IMR-90 (cell line): ENCODE results near the gene ALDOA. TPM values are rescaled to one million over a fixed set of nuclear protein-coding genes. Genes with fewer than 3 reads are reported as not detected.

Experiments
- ATAC-seq: fragments of 200-7000 bp; cut with Tn5 transposase; 2 replicates; pipeline ENCODE4 v1.9.1; 2020; ENCODE audit warnings: low read depth, mild to moderate bottlenecking, moderate library complexity
- BruUV-seq: library from RNA; stranded (reverse); fragments of 400-500 nt; replicated peaks from 2 replicates; lab custom pipeline; 2021; lab: Mats Ljungman, UMichigan
- CTCF ChIA-PET: fragments of 300-600 bp; formaldehyde crosslinking; extraction: SDS; loops from one replicate; lab custom pipeline; 2021; ENCODE audit warnings: antibody characterized with exemption; lab: Yijun Ruan, JAX
- POLR2A ChIA-PET: fragments of 300-600 bp; sonication (Branson Sonifier 250); formaldehyde crosslinking; loops from one replicate; lab custom pipeline; 2022; ENCODE audit warnings: antibody characterized with exemption; ENCODE audit not compliant: unreplicated experiment; lab: Charles Lee
- DNase-seq: peaks from one replicate; pipeline ENCODE4 v3.0.0; 2013
- H2AFZ ChIP-seq: replicated peaks from 2 replicates; pipeline ENCODE3; 2013; ENCODE audit warnings: low read length, mild to moderate bottlenecking; ENCODE audit not compliant: poor library complexity
- H2AK5ac ChIP-seq: 2 replicates; pipeline ENCODE4 v1.6.1; 2013; ENCODE audit warnings: low read depth, low read length, inconsistent platforms
- H2AK9ac ChIP-seq: replicated peaks from 2 replicates; pipeline ENCODE3; 2013; ENCODE audit warnings: mild to moderate bottlenecking, low read depth, low read length, moderate library complexity; ENCODE audit not compliant: poor library complexity
- H2BK120ac ChIP-seq: 2 replicates; pipeline ENCODE4 v1.6.1; 2013; ENCODE audit warnings: low read depth, low read length, inconsistent platforms
- H2BK15ac ChIP-seq: 3 replicates; pipeline ENCODE4 v1.6.1; 2013; ENCODE audit warnings: low read depth, low read length, inconsistent platforms
- H2BK20ac ChIP-seq: 2 replicates; pipeline ENCODE4 v1.6.1; 2013; ENCODE audit warnings: low read depth, mild to moderate bottlenecking, inconsistent platforms, low read length, moderate library complexity
- H2BK5ac ChIP-seq: 2 replicates; pipeline ENCODE4 v1.6.1; 2013; ENCODE audit warnings: mild to moderate bottlenecking, low read depth, low read length, inconsistent platforms; ENCODE audit not compliant: poor library complexity, severe bottlenecking
- H3K14ac ChIP-seq: replicated peaks from 2 replicates; pipeline ENCODE4 v1.6.1; 2013; ENCODE audit warnings: low read depth, low read length, inconsistent platforms
- H3K18ac ChIP-seq: 2 replicates; pipeline ENCODE4 v1.6.1; 2013; ENCODE audit warnings: low read depth, low read length, control low read depth
- H3K23ac ChIP-seq: 2 replicates; pipeline ENCODE4 v1.6.1; 2013; ENCODE audit warnings: low read depth, low read length, inconsistent platforms
- H3K27ac ChIP-seq: 2 replicates; pipeline ENCODE4 v1.5.1; 2013; ENCODE audit warnings: mild to moderate bottlenecking, control low read depth, low read length; ENCODE audit not compliant: insufficient read depth
- H3K27me3 ChIP-seq: 2 replicates; pipeline ENCODE4 v1.6.1; 2013; ENCODE audit warnings: low read length; ENCODE audit not compliant: control insufficient read depth, insufficient read depth
- H3K36me3 ChIP-seq: 2 replicates; pipeline ENCODE4 v1.6.1; 2013; ENCODE audit warnings: low read length, mixed read lengths; ENCODE audit not compliant: control insufficient read depth, insufficient read depth
- H3K4ac ChIP-seq: 2 replicates; pipeline ENCODE4 v1.6.1; 2013; ENCODE audit warnings: low read depth, low read length, inconsistent platforms
- H3K4me1 ChIP-seq: 2 replicates; pipeline ENCODE4 v1.6.1; 2013; ENCODE audit warnings: low read length, mixed read lengths; ENCODE audit not compliant: control insufficient read depth, insufficient read depth
- H3K4me2 ChIP-seq: 2 replicates; pipeline ENCODE4 v1.6.1; 2013; ENCODE audit warnings: low read depth, mild to moderate bottlenecking, control low read depth, low read length, moderate library complexity
- H3K4me3 ChIP-seq: 2 replicates; pipeline ENCODE4 v1.5.1; 2013; ENCODE audit warnings: low read depth, mild to moderate bottlenecking, control low read depth, low read length, moderate library complexity; ENCODE audit not compliant: insufficient read depth
- H3K56ac ChIP-seq: 2 replicates; pipeline ENCODE4 v1.6.1; 2013; ENCODE audit warnings: low read length, inconsistent platforms; ENCODE audit not compliant: insufficient read depth; ENCODE audit errors: extremely low read depth
- H3K79me1 ChIP-seq, 2 experiments: 2 replicates each; pipeline ENCODE4 v1.6.1; 2013; ENCODE audit warnings: low read length in 2 of 2, inconsistent platforms in 1 of 2, low read depth in 1 of 2
- H3K9ac ChIP-seq: 2 replicates; pipeline ENCODE4 v1.6.1; 2013; ENCODE audit warnings: low read depth, low read length, control low read depth
- H3K9me1 ChIP-seq: 2 replicates; pipeline ENCODE4 v1.6.1; 2013; ENCODE audit warnings: low read length, inconsistent platforms; ENCODE audit not compliant: insufficient read depth
- H3K9me3 ChIP-seq: 2 replicates; pipeline ENCODE4 v1.6.1; 2013; ENCODE audit warnings: low read length; ENCODE audit not compliant: control insufficient read depth, insufficient read depth
- H4K20me1 ChIP-seq: 2 replicates; pipeline ENCODE4 v1.6.1; 2013; ENCODE audit warnings: low read length, inconsistent platforms; ENCODE audit not compliant: insufficient read depth
- H4K5ac ChIP-seq: 2 replicates; pipeline ENCODE4 v1.6.1; 2013; ENCODE audit warnings: mild to moderate bottlenecking, low read depth, low read length, control low read depth
- H4K8ac ChIP-seq, 2 experiments: 2 replicates each; pipeline ENCODE4 v1.6.1; 2013; ENCODE audit warnings: low read depth in 2 of 2, low read length in 2 of 2, control low read depth in 1 of 2, inconsistent platforms in 1 of 2
- H4K91ac ChIP-seq: 2 replicates; pipeline ENCODE4 v1.6.1; 2013; ENCODE audit warnings: low read depth, low read length, inconsistent platforms; ENCODE audit not compliant: insufficient read depth
- CHD1 ChIP-seq: IDR thresholded peaks from 2 replicates; pipeline ENCODE4 v1.6.1; 2012; ENCODE audit warnings: low read depth, low read length, improper control_type of control experiment
- CTCF ChIP-seq: conservative IDR thresholded peaks from 2 replicates; pipeline ENCODE4 v1.5.1; 2012; ENCODE audit warnings: mild to moderate bottlenecking, low read depth, low read length, improper control_type of control experiment
- FOS ChIP-seq: fragments of 150-350 bp; IDR thresholded peaks from 2 replicates; pipeline ENCODE4 v1.6.1; 2016; ENCODE audit warnings: low read depth, low read length
- MAFK ChIP-seq: IDR thresholded peaks from 2 replicates; pipeline ENCODE4 v1.6.1; 2012; ENCODE audit warnings: low read depth, low read length, improper control_type of control experiment
- POLR2A ChIP-seq: IDR thresholded peaks from 2 replicates; pipeline ENCODE4 v1.6.1; 2012; ENCODE audit warnings: mild to moderate bottlenecking, low read depth, low read length
- SMC3 ChIP-seq: fragments of 150-350 bp; IDR thresholded peaks from 2 replicates; pipeline ENCODE4 v1.6.1; 2016; ENCODE audit warnings: low read depth, mild to moderate bottlenecking, antibody characterized with exemption, low read length, moderate library complexity
- USF2 ChIP-seq: fragments of 150-350 bp; IDR thresholded peaks from 2 replicates; pipeline ENCODE4 v1.6.1; 2017; ENCODE audit warnings: mild to moderate bottlenecking, antibody characterized with exemption, low read length, low read depth
- WGBS, 2 experiments: methylation state at CpG; one replicate each; pipeline versions ENCODE4 v1.1.5 to v1.1.7; 2013; ENCODE audit warnings: missing lambda C conversion rate in 2 of 2; ENCODE audit not compliant: insufficient read length in 1 of 2; ENCODE audit errors: extremely low coverage in 2 of 2; 5-methylcytosine and 5-hydroxymethylcytosine counted together
- dilution Hi-C: fragments of 300-500 bp; cut with HindIII; formaldehyde crosslinking; loops from one replicate; pipeline ENCODE4 v1.14.3; 2018; ENCODE audit warnings: low sequenced_read_pairs; ENCODE audit not compliant: unreplicated experiment
- in situ Hi-C: fragments of 300-500 bp; cut with MboI; formaldehyde crosslinking; loops from 3 replicates; pipeline ENCODE4 v1.14.3; 2019; ENCODE audit warnings: low sequenced_read_pairs, inconsistent platforms, mixed read lengths
- intact Hi-C: fragments of 100-400 bp; cut with micrococcal nuclease; formaldehyde crosslinking; loops from 2 replicates; pipeline ENCODE4 v1.10.0; 2022
- polyA plus RNA-seq, 3 experiments: library from polyadenylated mRNA; depleted of rRNA; stranded (reverse); fragments of >200 nt; gene quantifications; 2 replicates each; pipeline ENCODE4 v1.2.3, GENCODE V29; 2012; ENCODE audit warnings: low replicate concordance in 1 of 3
- total RNA-seq: library from RNA; depleted of rRNA; stranded (reverse); fragments of >200 nt; gene quantifications from 2 replicates; pipeline ENCODE4 v1.2.3, GENCODE V29; 2012

The ALDOA gene
- total and polyA plus RNA-seq, 2 of the 4 experiments (the other 2 are of a cell fraction), result 1,697 to 1,990 TPM

- POLR2A ChIA-PET, result interaction anchor here (0.7 to 0.8 kb wide), 2 partner anchors 13 to 23 kb away, joined by 3 to 7 read pairs; no protein-coding TSS in a partner anchor
Measured at GRCh38 chr16:30079480-30079879, 13.9 kb downstream of the ALDOA start.

More at GRCh38 chr16:30079480-30079879, 13.9 kb downstream of the ALDOA start:
- CTCF ChIA-PET, result no interaction called here
- Histone ChIP-seq H4K8ac (no peak overlapping the region), H3K27ac (no peak overlapping the region), H3K9me1 (no peaks in the 10 kb centered on the region), H2BK15ac (no peak overlapping the region), H2AFZ (no peak overlapping the region), H3K4me3 (no peak overlapping the region), H3K9me3 (no peaks in the 10 kb centered on the region), H4K5ac (no peak overlapping the region), H3K14ac (no peak overlapping the region), H2AK9ac (no peak overlapping the region), H3K23ac (no peak overlapping the region), H3K18ac (no peak overlapping the region), H3K4me2 (no peak overlapping the region), H4K20me1 (peaks cover 48% of the 10 kb centered on the region), H3K4me1 (peaks cover 11% of the 10 kb centered on the region), H3K4ac (no peak overlapping the region), H2BK5ac (no peak overlapping the region), H2AK5ac (no peak overlapping the region), H3K79me1 (peaks cover 34 to 64% of the 10 kb centered on the region in 2 experiments), H3K36me3 (peaks cover 59% of the 10 kb centered on the region), H2BK120ac (no peak overlapping the region), H3K56ac (no peak overlapping the region), H4K91ac (no peak overlapping the region), H2BK20ac (no peak overlapping the region), H3K27me3 (no peaks in the 10 kb centered on the region), H3K9ac (no peak overlapping the region)
- DNase-seq (no peak), ATAC-seq (no peak)
- TF ChIP-seq USF2 (no peak), SMC3 (no peak), POLR2A (no peak), CTCF (no peak), MAFK (no peak), CHD1 (no peak), FOS (no peak)
- intact Hi-C loops, result no loop called here
- 80% methylated on average over 1 of the region's 7 CpGs; no CpG with 5 or more reads in 1 of the 2 experiments for WGBS, 2 experiments
- dilution Hi-C loops, result no loop called here
- in situ Hi-C loops, result loop anchor here (10.0 kb wide), 1 partner anchor 325 kb away; the partner anchor contains the start of gene ZNF771
- no TSS peak for BruUV-seq
